HG03045 (cell line): ENCODE results near the gene STN1.
"Not testable (repeated sequence)": the region's sequence is repeated elsewhere in the genome, so short reads cannot be mapped to it uniquely, and the experiment has no call there.

Experiments used
- ATAC-seq: cut with Tn5 transposase; IDR thresholded peaks from one replicate; pipeline ENCODE4 v1.9.1; 2021; ENCODE audit warnings: mild to moderate bottlenecking, moderate library complexity; ENCODE audit not compliant: unreplicated experiment

The STN1 gene

GRCh38 chr10:103847909-103848468 lies 70.0 kb downstream of the STN1 start:
- no peak for ATAC-seq

DNA sequence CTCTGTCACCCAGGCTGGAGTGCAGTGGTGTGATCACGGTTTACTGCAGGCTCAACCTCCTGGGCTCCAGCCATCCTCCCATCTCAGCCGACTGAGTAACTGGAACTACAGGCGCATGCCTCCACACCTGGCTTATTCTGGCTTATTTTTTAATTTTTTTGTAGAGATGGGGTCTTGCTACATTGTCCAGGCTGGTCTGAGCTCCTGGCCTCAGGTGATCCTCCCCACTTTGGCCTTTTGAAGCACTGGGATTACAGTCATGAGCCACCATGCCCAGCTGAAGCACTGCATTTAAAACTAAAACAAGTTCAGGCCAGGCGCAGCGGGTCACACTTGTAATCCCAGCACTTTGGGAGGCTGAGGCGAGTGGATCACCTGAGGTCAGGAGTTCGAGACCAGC lies 70.6 kb downstream of the STN1 start:
- no peak for ATAC-seq

DNA sequence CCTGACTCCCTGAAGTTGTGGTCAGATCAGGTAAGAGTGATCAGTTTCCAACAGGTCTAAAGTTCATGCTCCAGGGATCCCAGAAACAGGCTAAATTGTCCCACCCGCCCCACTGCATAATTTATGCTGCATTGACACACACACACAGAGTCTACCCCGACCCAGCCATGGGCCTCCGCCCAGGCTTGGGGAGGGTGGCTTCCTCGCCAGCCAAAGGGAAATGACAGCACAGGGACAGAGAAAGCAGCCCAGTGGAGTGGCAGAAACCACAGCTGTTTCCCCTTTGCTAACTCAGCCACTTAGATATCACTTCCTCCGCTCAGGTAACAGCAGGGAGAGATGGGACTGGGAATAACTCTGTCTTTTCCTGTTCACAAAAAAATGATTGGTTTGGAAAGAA lies 72.0 kb downstream of the STN1 start:
- no peak for ATAC-seq

- ATAC-seq, result not testable (repeated sequence)
Observed at GRCh38 chr10:103845346-103845745, 72.6 kb downstream of the STN1 start.

GRCh38 chr10:103843854-103844570 lies 74.0 kb downstream of the STN1 start:
- no peak for ATAC-seq

GRCh38 chr10:103843045-103843444 lies 74.9 kb downstream of the STN1 start:
- ATAC-seq, result no peak

- no peak for ATAC-seq
Observed at GRCh38 chr10:103842605-103843004, 75.4 kb downstream of the STN1 start.

DNA sequence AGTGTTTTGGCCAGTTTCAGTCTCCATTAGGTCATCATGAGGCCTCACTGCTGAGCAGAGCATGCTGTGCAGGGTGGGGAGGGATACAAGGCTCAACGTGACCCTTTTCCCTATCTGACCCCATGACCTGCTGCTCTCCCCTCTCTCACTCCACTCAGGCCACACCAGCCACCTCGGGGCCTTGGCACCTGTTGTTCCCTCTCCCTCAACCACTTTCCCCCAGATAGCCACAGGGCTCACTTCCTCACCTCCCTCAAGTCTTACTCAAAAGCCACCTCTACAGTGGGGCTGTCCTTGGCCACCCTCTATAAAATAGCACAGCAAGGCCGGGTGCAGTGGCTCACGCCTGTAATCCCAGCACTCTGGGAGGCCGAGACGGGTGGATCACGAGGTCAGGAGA lies 76.5 kb downstream of the STN1 start:
- ATAC-seq, result no peak

DNA sequence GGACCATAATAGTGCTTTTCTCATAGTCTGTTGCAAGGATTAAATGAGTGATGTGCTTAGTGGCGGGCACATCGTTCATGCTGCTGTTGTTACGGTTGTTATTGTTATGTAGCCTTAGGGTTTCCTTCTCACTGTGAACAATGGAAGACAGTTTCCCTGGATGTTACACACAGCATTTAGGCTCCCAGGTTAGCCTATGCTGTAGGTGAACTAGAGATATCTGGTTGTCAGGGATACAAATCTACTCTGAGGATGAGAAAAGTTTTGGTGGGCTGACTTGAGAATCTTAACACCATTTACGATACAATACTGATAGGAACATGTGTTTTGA lies 77.3 kb downstream of the STN1 start:
- ATAC-seq, result no peak

GRCh38 chr10:103839872-103840739 lies 77.9 kb downstream of the STN1 start:
- ATAC-seq, result no peak

DNA sequence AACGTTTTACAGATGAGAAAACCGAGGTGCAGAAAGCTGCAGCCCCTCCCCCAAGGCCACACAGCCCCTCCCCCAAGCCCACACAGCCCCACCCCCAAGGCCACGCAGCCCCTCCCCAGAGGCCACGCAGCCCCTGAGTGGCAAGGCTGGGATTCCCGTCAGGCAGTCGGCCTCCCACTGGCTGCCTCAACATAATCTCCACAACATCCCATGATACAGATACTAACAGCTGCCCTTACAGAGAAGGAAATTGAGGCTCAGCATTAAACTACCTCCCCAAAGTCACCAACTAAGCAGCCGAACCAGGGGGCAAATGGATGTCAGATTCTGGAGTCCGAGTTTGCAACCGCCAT lies 78.5 kb downstream of the STN1 start:
- no peak for ATAC-seq

DNA sequence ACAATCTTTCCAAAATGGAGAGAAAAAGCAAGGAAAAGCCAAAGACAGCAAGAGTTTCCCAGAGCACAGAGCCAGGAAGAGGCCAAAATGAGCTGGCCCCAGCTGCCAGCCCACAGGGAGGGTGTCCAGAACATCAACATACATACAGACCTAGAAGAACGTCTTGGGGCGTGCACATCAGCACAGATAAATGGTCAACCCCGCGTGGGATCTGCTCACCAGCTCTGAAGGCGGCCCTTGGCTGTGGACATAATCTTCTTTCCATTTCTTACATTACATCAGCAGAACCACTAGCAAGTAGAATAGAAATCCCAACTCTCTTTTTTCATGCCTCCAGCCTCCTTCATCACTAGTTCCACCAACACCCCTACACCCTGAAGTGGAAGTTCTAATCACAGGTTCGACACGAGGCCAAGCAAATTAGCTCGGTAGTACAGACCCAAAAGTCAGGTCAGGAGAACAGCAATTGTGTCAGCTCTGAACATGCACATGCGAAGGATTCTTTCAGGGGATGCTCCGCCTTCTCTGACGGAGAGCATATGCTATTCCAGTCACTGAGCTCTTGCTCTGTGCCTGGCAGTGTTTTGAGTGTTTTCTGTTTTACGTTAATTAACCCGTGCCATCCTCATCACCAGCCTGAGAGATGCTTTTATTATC lies 79.0 kb downstream of the STN1 start:
- no peak for ATAC-seq

GRCh38 chr10:103838070-103838395 lies 80.0 kb downstream of the STN1 start:
- ATAC-seq, result no peak

- ATAC-seq, result no peak
Observed at GRCh38 chr10:103837370-103838069, 80.5 kb downstream of the STN1 start.

DNA sequence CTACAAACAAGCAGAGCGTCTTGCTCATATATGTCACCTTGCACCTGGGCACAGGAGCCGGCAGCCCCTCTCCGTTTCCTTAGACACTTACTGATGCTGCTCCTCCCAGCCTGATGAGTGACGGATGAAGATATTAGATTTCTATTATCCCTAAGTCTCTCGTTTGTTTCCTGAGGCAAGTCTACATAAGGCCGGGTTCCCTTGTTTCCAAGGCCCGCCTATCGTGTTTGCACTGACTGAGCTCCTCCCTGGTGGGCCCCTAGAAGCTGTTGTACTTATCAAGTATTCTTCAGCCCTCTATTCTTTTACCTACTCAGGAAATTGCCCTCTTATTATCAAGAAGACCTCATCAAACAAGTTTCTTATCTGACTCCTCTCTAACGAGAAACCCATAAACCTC lies 81.1 kb downstream of the STN1 start:
- ATAC-seq, result no peak

GRCh38 chr10:103836273-103836672 lies 81.7 kb downstream of the STN1 start:
- no peak for ATAC-seq

GRCh38 chr10:103835096-103836050 lies 82.6 kb downstream of the STN1 start:
- no peak for ATAC-seq

DNA sequence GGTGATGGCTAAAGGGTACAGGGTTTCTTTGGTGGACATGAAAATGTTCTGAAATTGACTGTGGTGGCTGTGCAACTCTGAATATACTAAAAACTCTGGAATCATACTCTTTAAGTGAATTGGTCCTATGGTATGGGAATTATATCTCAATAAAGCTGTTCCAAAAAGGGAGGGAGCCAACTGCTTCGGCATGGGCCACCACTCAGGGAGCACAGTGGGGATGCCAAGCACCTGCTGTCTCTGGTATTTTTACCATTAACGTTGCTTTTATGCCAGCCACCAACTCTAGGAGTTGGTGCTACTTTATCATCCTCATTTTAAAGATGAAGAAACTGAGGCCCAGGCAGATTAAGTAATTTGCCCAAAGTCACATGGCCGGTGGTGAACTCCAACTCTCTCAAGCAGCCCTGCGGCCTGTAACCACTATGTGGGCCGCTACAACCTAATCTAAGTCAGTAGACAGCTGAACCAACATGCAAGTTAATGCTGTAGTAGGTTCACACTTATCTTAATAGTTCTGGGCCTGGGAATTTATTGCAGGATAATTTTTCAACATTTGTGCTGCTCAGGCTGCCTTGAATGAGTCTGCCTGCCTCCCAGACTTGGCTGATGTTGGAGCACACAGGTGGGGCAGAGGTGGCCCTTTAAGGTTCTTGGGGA lies 83.4 kb downstream of the STN1 start:
- ATAC-seq, result no peak

DNA sequence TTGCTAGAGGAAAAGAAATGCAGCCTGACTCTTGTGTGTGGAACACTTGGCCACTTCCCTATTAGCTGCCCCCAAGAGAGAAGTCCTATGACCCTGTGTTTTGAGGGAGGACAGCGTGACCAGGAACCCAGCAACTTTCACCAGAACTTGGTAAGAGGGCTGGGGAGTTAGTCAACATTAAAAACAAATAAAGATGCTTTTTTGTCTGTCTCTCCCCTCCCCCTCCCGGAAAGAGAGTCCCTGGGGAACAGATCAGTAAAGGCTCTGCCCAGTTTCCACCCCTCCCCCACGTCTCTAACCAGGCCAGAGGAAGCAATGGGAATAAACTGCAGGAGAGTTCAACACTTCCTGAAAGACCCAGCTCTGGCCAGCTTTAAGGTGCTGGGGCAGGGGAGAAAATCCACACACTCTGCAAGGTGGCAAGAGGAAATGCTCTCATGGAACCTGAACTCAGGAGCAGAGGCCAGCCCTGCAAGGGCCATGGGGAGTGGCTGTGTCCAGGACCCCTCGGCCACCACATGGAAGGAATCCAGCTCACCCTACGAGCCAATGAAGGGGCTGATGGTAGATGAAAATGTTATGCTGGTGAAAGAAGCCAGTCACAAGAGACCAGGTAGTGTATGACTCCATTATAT lies 84.1 kb downstream of the STN1 start:
- ATAC-seq, result no peak
